ENCODE data around the gene OSMR. TPM values are rescaled to one million over a fixed set of nuclear protein-coding genes. Genes with fewer than 3 reads are reported as not detected.

The OSMR gene
- total RNA-seq, 1 donor from 2014 or later = 0.04 TPM

GRCh38 chr5:38866362-38867031 lies 20.7 kb downstream of the OSMR start:
- ChIA-PET POLR2A (no interaction called here), CTCF (no interaction called here)
- TF ChIP-seq, protein P1, sequence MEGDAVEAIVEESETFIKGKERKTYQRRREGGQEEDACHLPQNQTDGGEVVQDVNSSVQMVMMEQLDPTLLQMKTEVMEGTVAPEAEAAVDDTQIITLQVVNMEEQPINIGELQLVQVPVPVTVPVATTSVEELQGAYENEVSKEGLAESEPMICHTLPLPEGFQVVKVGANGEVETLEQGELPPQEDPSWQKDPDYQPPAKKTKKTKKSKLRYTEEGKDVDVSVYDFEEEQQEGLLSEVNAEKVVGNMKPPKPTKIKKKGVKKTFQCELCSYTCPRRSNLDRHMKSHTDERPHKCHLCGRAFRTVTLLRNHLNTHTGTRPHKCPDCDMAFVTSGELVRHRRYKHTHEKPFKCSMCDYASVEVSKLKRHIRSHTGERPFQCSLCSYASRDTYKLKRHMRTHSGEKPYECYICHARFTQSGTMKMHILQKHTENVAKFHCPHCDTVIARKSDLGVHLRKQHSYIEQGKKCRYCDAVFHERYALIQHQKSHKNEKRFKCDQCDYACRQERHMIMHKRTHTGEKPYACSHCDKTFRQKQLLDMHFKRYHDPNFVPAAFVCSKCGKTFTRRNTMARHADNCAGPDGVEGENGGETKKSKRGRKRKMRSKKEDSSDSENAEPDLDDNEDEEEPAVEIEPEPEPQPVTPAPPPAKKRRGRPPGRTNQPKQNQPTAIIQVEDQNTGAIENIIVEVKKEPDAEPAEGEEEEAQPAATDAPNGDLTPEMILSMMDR (IDR thresholded peaks at IDR 0.05) = no peak
- Mint-ChIP-seq H3K4me3 (no peak overlapping the region), H3K27ac (no peak overlapping the region), H3K4me1 (no peaks in the 10 kb centered on the region), H3K27me3 (peaks cover 10% of the 10 kb centered on the region), H3K9me3 (peaks cover 15% of the 10 kb centered on the region), H3K36me3 (ENCODE audit: low read depth) (no peaks in the 10 kb centered on the region)
- DNase-seq = no peak
- ATAC-seq (ENCODE audit: low read depth) = no peak
- intact Hi-C loops (cut with micrococcal nuclease) = no loop called here

- Mint-ChIP-seq H3K36me3 (ENCODE audit: low read depth) (no peaks in the 10 kb centered on the region), H3K27me3 (peaks cover 10% of the 10 kb centered on the region), H3K27ac (no peak overlapping the region), H3K4me3 (no peak overlapping the region), H3K9me3 (peaks cover 15% of the 10 kb centered on the region), H3K4me1 (no peaks in the 10 kb centered on the region)
- intact Hi-C loops (cut with micrococcal nuclease) = no loop called here
- CTCF ChIA-PET = no interaction called here
- no peak for DNase-seq
- POLR2A ChIA-PET = no interaction called here
- ATAC-seq (ENCODE audit: low read depth) = no peak
- TF ChIP-seq, protein P1 (IDR thresholded peaks at IDR 0.05) = no peak
Observed at GRCh38 chr5:38867032-38867398, 21.2 kb downstream of the OSMR start.

- intact Hi-C loops (cut with micrococcal nuclease) = no loop called here
- no peaks in the 10 kb centered on the region for H3K4me1 Mint-ChIP-seq
- CTCF ChIA-PET = no interaction called here
- H3K36me3 Mint-ChIP-seq (ENCODE audit: low read depth) = no peaks in the 10 kb centered on the region
- no peak overlapping the region for H3K27ac Mint-ChIP-seq
- no peak for DNase-seq
- ATAC-seq (ENCODE audit: low read depth) = no peak
- peaks cover 15% of the 10 kb centered on the region for H3K9me3 Mint-ChIP-seq
- peaks cover 10% of the 10 kb centered on the region for H3K27me3 Mint-ChIP-seq
- no peak overlapping the region for H3K4me3 Mint-ChIP-seq
- POLR2A ChIA-PET = no interaction called here
- TF ChIP-seq, protein P1 (IDR thresholded peaks at IDR 0.05) = no peak
Observed at GRCh38 chr5:38867416-38867815, 21.6 kb downstream of the OSMR start.

- Mint-ChIP-seq H3K4me1 (no peaks in the 10 kb centered on the region), H3K36me3 (ENCODE audit: low read depth) (no peaks in the 10 kb centered on the region), H3K27me3 (peaks cover 21% of the 10 kb centered on the region), H3K4me3 (no peak overlapping the region), H3K9me3 (no peaks in the 10 kb centered on the region), H3K27ac (no peak overlapping the region)
- CTCF ChIA-PET = no interaction called here
- intact Hi-C loops (cut with micrococcal nuclease) = no loop called here
- ATAC-seq (ENCODE audit: low read depth) (no peak), DNase-seq (no peak)
- POLR2A ChIA-PET = no interaction called here
- TF ChIP-seq, protein P1 (IDR thresholded peaks at IDR 0.05) = no peak
Observed at GRCh38 chr5:38870595-38870994, 24.8 kb downstream of the OSMR start.

- no peak overlapping the region for H3K4me3 Mint-ChIP-seq
- H3K36me3 Mint-ChIP-seq (ENCODE audit: low read depth) = no peaks in the 10 kb centered on the region
- POLR2A ChIA-PET = no interaction called here
- no peaks in the 10 kb centered on the region for H3K4me1 Mint-ChIP-seq
- TF ChIP-seq, protein P1 (IDR thresholded peaks at IDR 0.05) = no peak
- CTCF ChIA-PET = no interaction called here
- no peak overlapping the region for H3K27ac Mint-ChIP-seq
- DNase-seq (no peak), ATAC-seq (ENCODE audit: low read depth) (no peak)
- intact Hi-C loops (cut with micrococcal nuclease) = no loop called here
- no peaks in the 10 kb centered on the region for H3K9me3 Mint-ChIP-seq
- peaks cover 21% of the 10 kb centered on the region for H3K27me3 Mint-ChIP-seq
Observed at GRCh38 chr5:38871058-38871605, 25.3 kb downstream of the OSMR start.

All from activated B cell treated with CpG ODN at 0.5 μM for 24 hours (primary cell).